HG03280 (cell line): ENCODE results near the gene GTPBP4.
"Not testable (repeated sequence)": the region's sequence is repeated elsewhere in the genome, so short reads cannot be mapped to it uniquely, and the experiment has no call there.

ENCODE experiments used
- ATAC-seq: cut with Tn5 transposase; IDR thresholded peaks from one replicate; pipeline ENCODE4 v1.9.1; 2021; ENCODE audit warnings: mild to moderate bottlenecking, moderate library complexity; ENCODE audit not compliant: unreplicated experiment

GTPBP4 gene

DNA sequence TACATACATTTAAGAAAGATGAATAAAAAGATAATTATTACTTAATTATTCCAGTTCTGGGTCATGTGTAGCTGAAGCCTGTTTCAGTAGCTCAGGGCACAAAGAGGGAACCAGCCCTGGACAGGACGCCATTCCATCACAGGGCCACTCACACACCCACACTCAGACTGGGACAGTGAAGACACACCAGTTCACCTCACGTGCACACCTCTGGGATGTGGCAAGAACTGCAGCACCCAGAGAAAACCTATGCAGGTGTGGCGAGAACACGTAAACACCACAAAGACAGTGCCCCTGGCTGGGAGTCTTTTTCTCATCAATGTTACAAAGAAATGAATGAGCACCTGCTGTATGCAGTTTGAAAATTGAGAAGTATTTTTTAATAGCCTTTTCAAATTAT, 62.3 kb downstream of the GTPBP4 start:
- no peak for ATAC-seq

GRCh38 chr10:1054684-1055083, 66.5 kb downstream of the GTPBP4 start:
- no peak for ATAC-seq

GRCh38 chr10:1056326-1057105, 68.3 kb downstream of the GTPBP4 start, which contains the start of gene WDR37:
Gene WDR37 (plus strand): TSS chr10:1056385. CDS start chr10:1072156, 15,771 bp downstream.
- ATAC-seq, result peak; percentile 95

DNA sequence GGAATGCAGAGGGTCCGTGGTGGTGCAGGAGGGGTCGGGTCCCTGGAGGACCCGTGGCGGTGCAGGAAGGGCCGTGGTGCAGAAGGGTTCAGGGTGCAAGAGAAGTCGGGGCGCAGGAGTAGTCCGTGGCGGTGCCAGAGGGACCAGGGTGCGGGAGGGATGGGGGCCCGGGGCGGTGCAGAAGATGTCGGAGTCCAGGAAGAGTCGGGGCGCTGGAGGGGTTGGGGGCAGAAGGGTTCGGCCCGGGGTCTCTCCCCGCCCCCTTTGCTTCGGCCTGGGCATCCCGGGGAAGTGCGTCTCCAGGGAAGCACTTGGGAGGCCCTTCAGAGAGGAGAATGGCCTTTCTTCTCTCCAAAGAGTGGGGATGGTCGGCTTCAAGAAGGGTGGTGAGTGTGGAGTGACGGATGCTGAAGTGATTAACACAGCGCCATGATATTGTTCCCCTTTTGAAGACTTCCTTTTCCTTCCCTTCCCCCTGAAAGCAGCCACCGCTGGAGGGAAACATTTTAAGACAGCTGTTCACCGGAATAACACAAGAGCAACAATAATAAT, 68.9 kb downstream of the GTPBP4 start:
- no peak for ATAC-seq

GRCh38 chr10:1058017-1058416, 69.8 kb downstream of the GTPBP4 start:
- ATAC-seq, result no peak

DNA sequence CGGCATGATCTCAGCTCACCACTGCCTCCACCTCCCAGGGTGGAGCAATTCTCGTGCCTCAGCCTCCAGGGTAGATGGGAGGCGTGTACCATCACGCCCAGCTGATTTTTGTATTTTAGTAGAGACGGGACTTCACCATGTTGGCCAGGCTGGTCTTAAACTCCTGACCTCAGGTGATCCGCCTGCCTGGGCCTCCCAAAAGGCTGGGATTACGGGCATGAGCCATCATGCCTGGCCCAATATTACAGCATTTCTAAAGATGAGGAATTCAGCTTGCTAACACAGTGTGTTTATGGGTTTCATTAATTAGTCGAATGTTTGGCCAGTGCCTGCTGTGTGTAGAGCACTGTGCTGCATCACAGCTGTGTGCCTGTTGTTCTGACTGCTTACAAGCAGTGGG, 71.7 kb downstream of the GTPBP4 start:
- no peak for ATAC-seq

DNA sequence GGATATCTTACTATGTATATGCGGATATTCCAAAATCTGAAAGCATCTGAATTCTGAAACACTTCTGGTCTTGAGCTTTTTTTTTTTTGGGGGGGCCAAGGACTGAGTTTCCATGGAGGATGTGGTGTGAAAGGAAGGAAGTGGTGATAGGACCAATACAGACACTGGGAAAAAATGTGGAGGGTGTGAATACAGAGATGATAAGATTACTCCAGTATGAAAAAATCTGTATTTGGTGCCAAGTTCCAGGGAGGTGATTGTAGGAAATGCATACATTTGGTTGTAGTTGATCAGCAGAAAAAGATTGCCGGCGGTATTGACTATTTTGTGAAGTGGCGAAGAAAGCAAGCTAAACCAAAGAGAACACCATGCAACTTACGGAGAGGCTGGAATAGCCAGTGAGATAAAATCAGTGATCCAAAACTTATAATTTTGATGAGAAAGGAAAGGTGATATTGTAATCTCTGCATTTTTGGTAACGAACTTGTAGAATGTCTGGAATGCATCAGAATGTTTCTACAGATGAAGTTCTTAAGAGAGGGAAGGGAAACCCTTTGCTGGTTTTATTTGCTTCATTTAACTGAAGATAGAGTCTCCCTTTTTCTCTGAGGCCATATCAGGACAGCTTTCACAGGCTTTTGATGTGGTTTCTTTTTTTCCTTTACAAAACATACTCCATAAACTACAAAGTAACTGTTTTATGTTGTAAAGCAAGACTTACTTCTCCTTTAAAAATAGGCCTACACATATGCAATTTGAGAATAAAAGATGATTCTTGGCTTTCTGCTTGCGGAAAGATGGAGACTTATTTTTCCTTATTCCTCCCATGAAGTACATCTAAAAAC, 73.9 kb downstream of the GTPBP4 start:
- no peak for ATAC-seq

DNA sequence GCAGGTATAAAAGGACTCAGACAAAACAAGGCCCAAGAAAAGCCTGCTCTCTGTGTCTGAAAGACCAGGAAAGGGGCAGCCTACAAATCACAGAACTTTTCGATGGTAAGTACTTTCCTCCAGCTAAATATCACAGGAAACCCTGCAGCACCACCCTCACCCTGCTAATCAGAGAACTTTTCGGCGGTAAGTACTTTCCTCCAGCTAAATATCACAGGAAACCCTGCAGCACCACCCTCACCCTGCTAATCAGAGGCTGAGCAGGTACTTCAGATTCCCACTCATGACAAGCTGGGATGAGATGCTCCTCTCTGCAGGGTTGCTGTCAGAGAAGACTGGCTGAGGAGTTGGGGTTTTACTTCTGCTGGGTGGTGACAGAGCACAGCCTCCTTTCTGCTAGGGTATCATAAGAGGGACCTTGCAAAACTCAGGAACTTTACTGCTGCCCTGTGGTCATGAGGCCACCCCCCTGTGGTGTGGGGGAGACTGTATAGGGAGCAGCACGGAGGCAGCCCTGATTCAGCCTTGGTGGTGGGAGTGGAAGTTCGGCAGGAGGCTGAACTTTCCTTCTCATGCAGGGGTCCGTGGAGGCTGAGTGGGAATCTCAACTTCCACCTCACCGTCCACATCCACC, 75.1 kb downstream of the GTPBP4 start:
- ATAC-seq, result no peak

DNA sequence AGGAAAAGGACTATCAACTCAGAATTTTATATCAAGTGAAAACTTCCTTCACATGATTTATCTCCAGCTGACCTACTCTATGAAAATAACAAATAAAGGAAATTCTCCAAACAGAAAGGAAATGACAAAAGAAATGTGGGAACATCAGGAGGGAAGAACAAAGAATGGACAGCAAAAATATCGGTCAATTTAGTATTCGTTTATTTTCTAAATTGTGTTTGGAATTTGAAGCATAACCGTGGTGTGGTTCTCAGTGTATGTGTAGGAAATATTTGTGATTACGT, 76.7 kb downstream of the GTPBP4 start:
- ATAC-seq, result no peak

DNA sequence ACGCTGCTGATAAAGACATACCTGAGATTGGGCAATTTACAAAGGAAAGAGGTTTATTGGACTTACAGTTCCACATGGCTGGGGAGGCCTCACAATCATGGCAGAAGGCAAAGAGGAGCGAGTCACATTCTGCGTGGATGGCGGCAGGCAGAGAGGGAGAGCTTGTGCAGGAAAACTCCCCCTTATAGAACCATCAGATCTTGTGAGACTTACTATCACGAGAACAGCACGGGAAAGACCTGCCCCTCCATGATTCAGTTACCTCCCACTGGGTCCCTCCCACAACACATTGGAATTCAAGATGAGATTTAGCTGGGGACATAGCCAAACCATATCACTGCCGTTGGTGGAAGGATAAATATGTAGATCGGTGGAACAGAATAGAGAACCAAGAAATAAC, 78.5 kb downstream of the GTPBP4 start:
- ATAC-seq, result not testable (repeated sequence)

- no peak for ATAC-seq
Measured at GRCh38 chr10:1068380-1069361, 80.4 kb downstream of the GTPBP4 start.
